ENCODE measurements around the gene SNX9. TPM values are rescaled to one million over a fixed set of nuclear protein-coding genes. Genes with fewer than 3 reads are reported as not detected.
"Not testable (repeated sequence)": the region's sequence is repeated elsewhere in the genome, so short reads cannot be mapped to it uniquely, and the experiment has no call there.

The SNX9 gene
- total and polyA plus RNA-seq, 12 donors, result 18.8 to 39.7 (median 31.2) TPM

DNA sequence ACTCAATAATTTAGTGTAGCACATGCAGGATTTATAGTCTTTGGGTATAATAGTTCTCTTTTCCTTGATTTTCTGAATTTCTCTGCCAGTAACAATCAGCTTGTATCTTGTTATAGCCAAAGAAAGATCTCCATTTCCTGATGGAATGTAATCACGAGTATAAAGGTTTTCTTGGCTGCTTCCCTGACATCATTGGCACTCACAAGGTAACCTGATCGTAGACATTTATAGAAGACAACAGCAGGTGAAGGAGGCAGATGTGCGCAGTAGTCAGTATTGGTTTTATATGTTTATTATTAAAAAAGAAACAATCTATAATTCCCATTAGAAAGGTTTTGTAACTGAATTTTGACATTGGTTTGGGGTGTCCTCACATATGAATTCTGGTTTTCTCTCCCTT is 114.3 kb downstream of the SNX9 start:
- intact Hi-C loops (cut with DNase I), result loop anchor here in 1 of 10 donors (10.0 kb wide), 1 partner anchor 137 kb away; no protein-coding TSS in a partner anchor
- peaks cover 0 to 100% (median 77%) of the 10 kb centered on the region in 9 donors for H3K36me3 ChIP-seq
- H3K4me3 ChIP-seq, result no peak overlapping the region
- no peaks in the 10 kb centered on the region for H3K9me3 ChIP-seq
- no peak overlapping the region for H3K27ac ChIP-seq
- no peaks in the 10 kb centered on the region for H3K27me3 ChIP-seq
- DNase-seq (no peak), ATAC-seq (no peak)
- no peak for TF ChIP-seq CTCF (IDR thresholded peaks at IDR 0.05)
- H3K4me1 ChIP-seq, result peaks cover 0 to 5% (median 0%) of the 10 kb centered on the region in 9 donors
- 83 to 85% methylated on average over 3 of the region's 3 CpGs for WGBS, 2 donors

DNA sequence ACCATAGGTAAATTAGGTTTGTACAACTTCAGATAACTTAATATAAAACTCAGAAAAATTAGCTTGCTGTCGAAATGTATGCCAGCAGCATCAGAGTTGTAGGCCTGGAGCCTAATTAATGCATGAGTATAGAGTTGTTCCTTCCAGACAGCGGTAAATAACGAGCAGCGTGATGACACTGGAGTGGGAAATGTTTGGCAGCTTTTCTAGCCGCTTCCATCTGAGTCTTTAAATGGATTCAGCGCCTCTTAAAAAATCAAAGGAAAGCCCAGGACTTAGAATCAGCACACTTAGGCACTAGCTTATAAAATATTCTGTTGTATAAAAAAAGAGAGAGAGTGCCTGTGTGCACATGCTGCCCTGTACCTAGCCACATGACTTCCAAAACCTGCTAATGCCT is 114.9 kb downstream of the SNX9 start:
- no peak for TF ChIP-seq CTCF (IDR thresholded peaks at IDR 0.05)
- H3K27ac ChIP-seq, result no peak overlapping the region
- DNase-seq (no peak), ATAC-seq (no peak)
- WGBS, 2 donors, result 92 to 97% methylated on average over 6 of the region's 6 CpGs
- H3K27me3 ChIP-seq, result no peaks in the 10 kb centered on the region
- H3K4me1 ChIP-seq, result peaks cover 0 to 5% (median 0%) of the 10 kb centered on the region in 9 donors
- intact Hi-C loops (cut with DNase I), result loop anchor here in 1 of 10 donors (10.0 kb wide), 1 partner anchor 137 kb away; no protein-coding TSS in a partner anchor
- H3K36me3 ChIP-seq, result peaks cover 0 to 100% (median 79%) of the 10 kb centered on the region in 9 donors
- no peaks in the 10 kb centered on the region for H3K9me3 ChIP-seq
- H3K4me3 ChIP-seq, result no peak overlapping the region

- intact Hi-C loops (cut with DNase I); DNase-seq; H3K9me3 ChIP-seq; H3K27ac ChIP-seq; H3K4me1 ChIP-seq; H3K27me3 ChIP-seq; H3K4me3 ChIP-seq; ATAC-seq: not testable (repeated sequence)
- WGBS, 2 donors, result 94 to 96% methylated on average over 12 of the region's 12 CpGs
- H3K36me3 ChIP-seq, result peaks cover 0 to 100% (median 80%) of the 10 kb centered on the region in 9 donors
Measured at GRCh38 chr6:157940375-157941036, 117.5 kb downstream of the SNX9 start.

DNA sequence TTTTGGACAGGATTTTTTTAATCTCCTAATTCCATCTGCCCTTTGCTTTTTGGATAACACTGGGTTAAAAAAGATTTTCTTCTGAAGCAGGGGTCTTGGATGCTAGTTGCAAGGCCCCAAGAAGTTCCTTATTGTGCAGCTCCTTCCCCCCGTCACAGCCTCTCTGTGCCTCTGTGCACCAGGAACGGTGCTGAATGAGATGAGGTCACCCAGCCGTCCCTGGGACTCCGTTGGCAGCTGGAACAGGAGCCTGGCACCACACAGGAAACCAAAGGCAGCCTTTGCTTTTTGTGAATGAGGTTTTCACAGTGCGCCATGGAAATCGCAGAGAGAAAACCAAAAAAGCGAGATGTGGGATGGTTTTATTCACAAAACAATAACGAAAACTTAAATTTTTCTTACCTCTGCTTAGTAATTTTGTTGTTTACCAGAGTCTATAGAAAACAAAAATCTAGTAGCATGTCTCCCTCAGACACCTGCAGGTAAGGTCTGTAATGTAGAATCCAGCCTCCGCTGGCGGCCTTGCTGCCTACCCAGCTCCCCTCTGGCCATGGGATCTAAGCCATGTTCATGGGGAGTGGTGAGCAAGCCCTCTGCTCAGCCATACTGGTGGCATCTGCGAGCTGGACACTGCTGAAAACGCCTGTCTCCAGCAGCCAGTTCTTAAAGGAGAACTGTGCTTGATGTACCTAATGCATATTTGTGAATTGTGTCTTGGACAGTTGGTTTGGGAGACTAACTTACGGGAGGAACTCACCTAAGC is 118.2 kb downstream of the SNX9 start:
- WGBS, 2 donors, result 88 to 92% methylated on average over 13 of the region's 13 CpGs
- DNase-seq (no peak), ATAC-seq (peak in 1 of 8 donors; percentile 8)
- Histone ChIP-seq H3K9me3 (no peaks in the 10 kb centered on the region), H3K4me3 (no peak overlapping the region), H3K27ac (no peak overlapping the region), H3K27me3 (no peaks in the 10 kb centered on the region), H3K4me1 (peaks cover 0 to 5% (median 0%) of the 10 kb centered on the region in 9 donors), H3K36me3 (peaks cover 0 to 100% (median 73%) of the 10 kb centered on the region in 9 donors)
- no peak for TF ChIP-seq CTCF (IDR thresholded peaks at IDR 0.05)
- intact Hi-C loops (cut with DNase I), result no loop called here

Measured in heart right ventricle (tissue), 16 donors.